HFF-Myc (cell line): ENCODE results near the gene ZSCAN26.

Experiments used
- DNase-seq: peaks from one replicate; pipeline ENCODE4 v3.0.0-alpha.2; 2011; ENCODE audit warnings: low read depth; ENCODE audit errors: extremely low read depth
- H3K4me3 ChIP-seq: replicated peaks from 2 replicates; pipeline ENCODE4 v1.5.1; 2011; ENCODE audit warnings: low read depth, mild to moderate bottlenecking, control low read depth, low read length
- CTCF ChIP-seq: IDR thresholded peaks from 2 replicates; pipeline ENCODE4 v1.5.1; 2012; ENCODE audit warnings: mild to moderate bottlenecking, low read depth, low read length, control low read depth; ENCODE audit errors: missing control alignments

The ZSCAN26 gene

DNA sequence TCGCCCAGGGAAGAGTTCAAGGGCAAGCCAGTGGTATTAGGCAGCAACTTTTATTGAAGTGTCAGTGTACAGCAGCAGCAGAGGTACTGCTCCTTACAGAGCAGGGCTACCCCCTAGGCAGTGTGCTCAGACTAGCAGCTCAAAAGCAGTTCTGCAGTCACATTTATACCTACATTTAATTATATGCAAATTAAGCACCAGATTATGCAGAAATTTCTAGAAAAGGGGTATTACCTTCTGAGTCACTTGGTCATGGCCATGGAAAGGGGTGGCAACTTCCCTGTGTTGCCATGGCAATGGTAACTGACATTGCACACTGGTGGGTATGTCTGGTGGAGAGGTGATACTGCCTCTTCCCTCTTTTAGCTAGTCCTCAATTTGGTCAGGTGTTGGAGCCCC, 12.8 kb upstream of the ZSCAN26 start:
- DNase-seq: no peak
- no peak overlapping the region for H3K4me3 ChIP-seq
- TF ChIP-seq CTCF: no peak

DNA sequence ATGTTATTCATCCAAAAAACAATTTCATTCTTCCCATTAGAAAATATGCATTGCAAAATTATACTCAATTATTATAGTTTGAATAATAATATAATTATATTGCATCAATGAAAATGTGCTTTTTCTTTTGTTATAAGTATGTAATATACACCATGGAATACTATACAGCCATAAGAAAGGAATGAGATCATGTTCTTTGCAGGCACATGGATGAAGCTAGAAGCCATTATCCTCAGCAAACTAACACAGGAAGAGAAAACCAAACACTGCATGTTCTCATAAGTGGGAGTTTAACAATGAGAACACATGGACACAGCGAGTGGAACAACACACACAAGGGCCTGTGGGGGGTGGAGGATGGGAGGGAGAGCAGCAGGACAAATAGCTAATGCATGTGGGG, 9.9 kb upstream of the ZSCAN26 start:
- TF ChIP-seq CTCF: no peak
- DNase-seq: no peak
- H3K4me3 ChIP-seq: no peak overlapping the region

GRCh38 chr6:28258877-28259777, 7.8 kb upstream of the ZSCAN26 start, which contains the start of gene NKAPL:
Gene NKAPL (plus strand): TSS chr6:28259297. CDS start chr6:28259372, 75 bp downstream.
- DNase-seq: no peak
- no peak within 1 kb of the TSS for H3K4me3 ChIP-seq
- no peak for TF ChIP-seq CTCF

DNA sequence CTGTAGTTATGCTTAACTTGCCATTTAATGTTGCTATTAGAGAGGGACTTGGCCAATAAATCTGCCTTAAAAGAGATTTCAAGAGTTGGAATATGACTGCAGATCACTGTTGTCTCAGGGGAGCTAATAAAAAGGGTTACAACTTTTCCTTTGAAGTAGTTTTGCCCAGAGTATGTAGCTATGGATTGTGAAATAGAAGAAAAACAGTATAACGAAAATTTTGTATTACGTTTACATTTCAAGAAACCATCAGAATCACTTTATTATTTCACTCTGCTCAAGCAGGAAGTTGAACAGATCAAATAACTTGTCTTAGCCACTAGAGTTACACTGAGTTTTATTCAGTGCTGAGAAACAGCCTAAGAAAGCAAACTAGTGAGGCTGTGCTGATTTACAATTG, 3.0 kb upstream of the ZSCAN26 start:
- H3K4me3 ChIP-seq: no peak overlapping the region
- no peak for TF ChIP-seq CTCF
- no peak for DNase-seq

- no peak for TF ChIP-seq CTCF
- no peak overlapping the region for H3K4me3 ChIP-seq
- DNase-seq: no peak
Observed at GRCh38 chr6:28264834-28265401, 2.0 kb upstream of the ZSCAN26 start.

GRCh38 chr6:28266563-28266961, 381 bp upstream of the ZSCAN26 start:
- no peak for DNase-seq
- no peak for TF ChIP-seq CTCF
- peak overlapping the region; percentile 72 for H3K4me3 ChIP-seq
